Effector memory CD4-positive, alpha-beta T cell (primary cell): ENCODE measurements around the gene CDH13.

ENCODE experiments used
- DNase-seq, 3 donors: peaks; one replicate each; pipeline ENCODE4 v3.0.0-alpha.2; 2020
- H3K27ac ChIP-seq: 2 replicates; pipeline ENCODE4 v1.7.0; 2013; ENCODE audit warnings: mild to moderate bottlenecking, low read length, moderate library complexity; ENCODE audit not compliant: insufficient read depth, poor library complexity, severe bottlenecking
- H3K27me3 ChIP-seq: replicated peaks from 2 replicates; pipeline ENCODE4 v1.7.0; 2013; ENCODE audit warnings: mild to moderate bottlenecking, low read length; ENCODE audit not compliant: insufficient read depth, control insufficient read depth, poor library complexity, severe bottlenecking
- H3K36me3 ChIP-seq: 2 replicates; pipeline ENCODE4 v1.7.0; 2013; ENCODE audit warnings: mild to moderate bottlenecking, low read length, moderate library complexity; ENCODE audit not compliant: control insufficient read depth, insufficient read depth
- H3K4me1 ChIP-seq: 2 replicates; pipeline ENCODE4 v1.7.0; 2013; ENCODE audit warnings: low read length, mild to moderate bottlenecking; ENCODE audit not compliant: control insufficient read depth, insufficient read depth, poor library complexity, severe bottlenecking
- H3K4me3 ChIP-seq: 2 replicates; pipeline ENCODE4 v1.7.0; 2013; ENCODE audit warnings: low read length, low read depth, mild to moderate bottlenecking; ENCODE audit not compliant: insufficient read depth, poor library complexity, severe bottlenecking
- H3K9me3 ChIP-seq: 2 replicates; pipeline ENCODE4 v1.7.0; 2013; ENCODE audit warnings: mild to moderate bottlenecking, low read length, moderate library complexity; ENCODE audit not compliant: control insufficient read depth

The CDH13 gene

DNA sequence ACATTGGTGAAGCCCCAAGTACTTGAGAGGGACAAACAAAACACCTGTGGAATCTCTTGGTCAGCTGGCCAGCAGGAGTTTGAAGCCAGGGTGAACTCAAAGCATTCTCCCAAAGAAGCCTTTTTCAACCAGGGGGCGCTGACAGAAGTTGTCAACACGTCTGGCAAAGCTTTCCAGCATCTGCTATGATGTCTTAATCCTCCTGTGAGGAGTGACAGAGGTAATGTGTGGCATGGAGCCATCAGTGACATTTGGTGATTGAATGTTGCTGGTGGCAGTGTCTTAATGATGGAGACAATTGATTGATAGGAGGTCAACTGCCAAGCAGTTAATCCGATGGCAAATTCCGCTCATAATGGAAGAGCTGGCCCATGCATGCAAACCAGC, 923.4 kb downstream of the CDH13 start:
- Histone ChIP-seq H3K27me3 (no peaks in the 10 kb centered on the region), H3K27ac (no peak overlapping the region), H3K9me3 (no peaks in the 10 kb centered on the region), H3K36me3 (no peaks in the 10 kb centered on the region), H3K4me1 (no peaks in the 10 kb centered on the region), H3K4me3 (no peak overlapping the region)
- no peak for DNase-seq

DNA sequence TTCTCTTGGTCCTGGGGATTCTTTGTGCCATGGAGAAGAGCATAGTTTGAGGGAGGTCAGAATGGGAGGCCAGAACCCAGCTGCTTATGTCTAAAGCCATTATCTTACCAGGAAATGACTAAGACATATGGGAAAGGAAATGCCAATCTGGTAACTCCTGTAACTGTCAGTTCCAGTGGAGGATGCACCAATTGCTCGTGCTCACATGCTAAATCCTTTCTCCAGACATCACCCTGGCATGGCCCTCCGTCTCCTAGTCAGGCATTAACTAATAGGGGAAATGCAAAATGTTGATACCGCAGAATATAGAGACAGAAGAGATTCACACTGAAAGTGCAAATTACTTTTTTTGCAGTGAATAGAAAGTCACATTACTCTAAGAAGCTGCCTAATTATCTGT, 925.5 kb downstream of the CDH13 start:
- H3K36me3 ChIP-seq: no peaks in the 10 kb centered on the region
- no peak for DNase-seq
- no peaks in the 10 kb centered on the region for H3K27me3 ChIP-seq
- H3K4me3 ChIP-seq: no peak overlapping the region
- H3K4me1 ChIP-seq: no peaks in the 10 kb centered on the region
- H3K9me3 ChIP-seq: no peaks in the 10 kb centered on the region
- H3K27ac ChIP-seq: no peak overlapping the region

DNA sequence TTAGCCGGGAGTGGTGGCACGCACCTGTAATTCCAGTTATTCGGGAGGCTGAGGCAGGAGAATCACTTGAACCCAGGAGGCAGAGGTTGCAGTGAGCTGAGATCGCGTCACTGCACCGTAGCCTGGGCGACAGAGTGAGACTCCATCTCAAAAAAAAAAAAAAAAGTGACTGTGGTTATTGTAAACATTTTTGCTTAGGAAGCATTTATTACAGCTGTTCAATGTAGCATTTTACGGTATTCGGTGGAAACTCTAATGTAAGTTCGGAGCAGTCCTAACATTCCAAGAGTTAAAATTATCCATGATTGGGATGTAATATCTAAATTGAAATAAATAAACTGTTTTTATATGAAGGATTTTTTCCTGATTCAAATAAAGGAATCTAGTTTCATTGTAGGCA, 926.2 kb downstream of the CDH13 start:
- no peaks in the 10 kb centered on the region for H3K9me3 ChIP-seq
- H3K4me1 ChIP-seq: no peaks in the 10 kb centered on the region
- H3K36me3 ChIP-seq: no peaks in the 10 kb centered on the region
- H3K27ac ChIP-seq: no peak overlapping the region
- DNase-seq: no peak
- no peak overlapping the region for H3K4me3 ChIP-seq
- H3K27me3 ChIP-seq: no peaks in the 10 kb centered on the region

DNA sequence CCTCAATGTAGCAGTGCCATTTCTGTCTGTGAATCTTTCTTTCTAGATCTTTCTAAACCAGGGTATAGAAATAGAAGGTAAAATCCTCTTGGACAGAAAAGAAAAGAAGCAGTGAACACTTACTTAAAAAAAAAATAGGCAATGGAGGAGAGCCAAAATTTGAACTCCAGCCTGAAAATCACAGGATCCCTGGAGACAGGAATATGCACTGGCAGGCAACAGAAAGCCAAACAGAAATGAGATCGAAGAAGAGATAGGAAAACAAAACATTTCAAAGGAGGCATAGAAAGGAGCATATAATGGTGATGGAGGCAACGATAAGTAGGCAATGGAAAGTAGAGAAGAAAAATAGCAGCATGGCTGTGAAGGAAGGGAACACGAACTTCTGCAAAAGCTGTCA, 927.3 kb downstream of the CDH13 start:
- H3K9me3 ChIP-seq: no peaks in the 10 kb centered on the region
- no peaks in the 10 kb centered on the region for H3K27me3 ChIP-seq
- no peaks in the 10 kb centered on the region for H3K4me1 ChIP-seq
- H3K27ac ChIP-seq: no peak overlapping the region
- DNase-seq: no peak
- no peak overlapping the region for H3K4me3 ChIP-seq
- no peaks in the 10 kb centered on the region for H3K36me3 ChIP-seq

DNA sequence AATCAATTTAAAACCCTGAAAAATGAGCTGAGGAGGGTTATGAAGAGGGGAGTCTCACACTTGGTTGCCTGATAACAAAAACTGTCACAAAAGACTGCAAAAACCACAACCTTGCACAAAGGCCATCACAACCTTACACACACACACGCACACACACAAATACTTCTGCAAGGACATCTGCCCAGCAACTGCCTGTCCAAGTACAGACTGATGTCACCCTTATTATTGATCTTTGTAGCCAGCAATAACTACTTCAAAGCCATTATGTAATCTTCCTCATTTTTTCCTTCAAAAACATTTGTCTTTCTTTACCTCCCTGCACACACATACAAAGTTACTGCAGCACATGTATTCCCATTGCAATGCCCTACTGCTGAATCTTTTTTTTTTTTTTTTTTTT, 927.8 kb downstream of the CDH13 start:
- Histone ChIP-seq H3K36me3 (no peaks in the 10 kb centered on the region), H3K27me3 (no peaks in the 10 kb centered on the region), H3K9me3 (no peaks in the 10 kb centered on the region), H3K27ac (no peak overlapping the region), H3K4me1 (no peaks in the 10 kb centered on the region), H3K4me3 (no peak overlapping the region)
- DNase-seq: no peak

DNA sequence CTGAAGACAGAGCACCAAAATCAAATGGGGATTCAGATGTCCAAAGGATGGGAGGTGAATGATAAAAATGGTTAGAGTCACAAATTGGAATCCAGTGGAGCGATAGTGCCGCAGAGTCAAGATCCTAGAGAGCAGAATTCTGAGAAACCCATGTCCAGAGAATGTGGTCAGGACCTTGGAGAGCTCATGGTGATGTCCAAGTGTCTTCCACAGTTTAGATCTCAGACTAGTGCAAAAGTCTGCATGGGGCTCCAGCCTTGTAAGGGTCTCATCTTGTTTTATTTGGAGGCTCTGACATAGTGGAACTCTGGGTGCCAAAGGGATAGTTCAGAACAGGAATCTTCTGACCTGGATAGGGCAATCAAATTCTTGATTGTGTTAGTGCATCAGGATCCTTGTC, 935.1 kb downstream of the CDH13 start:
- Histone ChIP-seq H3K27ac (no peak overlapping the region), H3K9me3 (no peaks in the 10 kb centered on the region), H3K4me1 (no peaks in the 10 kb centered on the region), H3K27me3 (no peaks in the 10 kb centered on the region), H3K36me3 (no peaks in the 10 kb centered on the region), H3K4me3 (no peak overlapping the region)
- no peak for DNase-seq

DNA sequence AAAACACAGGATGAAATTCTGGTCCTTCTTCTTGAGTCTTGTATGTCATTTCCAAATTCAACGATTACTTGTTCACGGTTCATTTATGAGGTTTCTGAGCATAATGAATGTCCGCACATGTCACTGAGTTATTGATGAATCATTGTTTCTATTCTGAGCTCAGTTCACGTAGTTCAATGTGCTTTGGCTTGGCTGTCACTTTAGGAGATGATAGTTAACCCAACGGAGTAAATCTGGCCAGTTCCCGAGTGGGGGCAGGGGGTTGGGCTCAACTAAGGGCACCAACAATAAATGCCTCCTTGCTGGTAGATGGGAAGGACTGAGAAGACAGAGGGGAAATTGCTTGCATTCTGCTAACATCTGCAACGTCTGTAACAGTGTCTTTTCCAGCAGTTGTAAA, 941.6 kb downstream of the CDH13 start:
- DNase-seq: no peak
- Histone ChIP-seq H3K9me3 (no peaks in the 10 kb centered on the region), H3K4me1 (no peaks in the 10 kb centered on the region), H3K4me3 (no peak overlapping the region), H3K27ac (no peak overlapping the region), H3K27me3 (no peaks in the 10 kb centered on the region), H3K36me3 (no peaks in the 10 kb centered on the region)

DNA sequence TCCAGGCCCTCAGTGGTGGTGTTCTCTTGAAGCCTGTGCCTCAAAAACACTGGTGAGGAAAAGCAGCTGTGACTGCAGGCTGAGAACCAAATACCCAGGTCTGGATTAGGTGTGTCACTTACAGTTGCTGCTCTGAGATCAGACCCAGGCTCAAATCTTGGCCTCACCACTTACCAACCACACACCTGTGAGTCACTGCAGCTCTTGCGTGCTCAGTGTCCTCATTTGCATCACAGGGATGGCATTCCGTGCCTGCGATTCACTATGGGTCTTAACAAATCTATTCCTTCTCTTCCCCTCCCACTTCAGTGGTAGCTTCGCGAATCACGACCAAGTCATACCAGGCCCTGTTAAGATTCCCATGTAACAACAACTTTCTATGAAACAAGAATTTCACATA, 947.6 kb downstream of the CDH13 start:
- no peaks in the 10 kb centered on the region for H3K27me3 ChIP-seq
- no peak overlapping the region for H3K27ac ChIP-seq
- DNase-seq: no peak
- H3K36me3 ChIP-seq: no peaks in the 10 kb centered on the region
- no peaks in the 10 kb centered on the region for H3K4me1 ChIP-seq
- no peak overlapping the region for H3K4me3 ChIP-seq
- no peaks in the 10 kb centered on the region for H3K9me3 ChIP-seq

DNA sequence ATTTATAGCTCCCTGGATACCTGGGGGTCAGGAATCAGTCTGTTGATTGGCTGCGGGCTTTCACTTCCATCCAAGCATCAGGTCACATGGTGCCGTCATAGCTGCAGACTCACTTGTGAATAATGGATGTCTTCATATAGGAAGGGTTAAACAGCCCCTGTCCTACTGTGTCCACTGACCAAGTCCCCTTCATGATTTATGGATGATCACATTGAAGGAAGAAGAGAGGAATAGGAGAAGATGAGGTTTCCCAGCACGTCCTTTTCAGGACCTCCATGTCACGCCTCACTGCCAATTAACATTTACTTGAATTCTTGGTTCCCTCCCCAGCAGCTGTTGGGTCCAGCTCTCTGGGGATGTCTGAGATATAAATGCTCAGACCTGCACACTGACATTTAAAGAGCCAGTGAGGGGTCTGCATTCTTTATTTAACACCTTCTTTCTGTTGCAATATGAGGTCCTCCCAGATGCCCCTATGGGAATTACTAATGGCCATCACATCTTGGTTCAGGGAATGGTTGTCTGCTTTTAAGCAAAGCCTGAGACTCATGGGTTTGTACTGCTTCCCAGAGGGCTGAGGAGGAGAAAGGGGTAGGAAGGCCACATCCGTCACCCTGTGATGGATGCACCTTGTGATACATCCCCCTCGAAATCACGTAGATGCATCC, 950.4 kb downstream of the CDH13 start:
- no peaks in the 10 kb centered on the region for H3K27me3 ChIP-seq
- no peak overlapping the region for H3K27ac ChIP-seq
- no peak for DNase-seq
- H3K4me3 ChIP-seq: no peak overlapping the region
- H3K36me3 ChIP-seq: no peaks in the 10 kb centered on the region
- no peaks in the 10 kb centered on the region for H3K4me1 ChIP-seq
- H3K9me3 ChIP-seq: no peaks in the 10 kb centered on the region

DNA sequence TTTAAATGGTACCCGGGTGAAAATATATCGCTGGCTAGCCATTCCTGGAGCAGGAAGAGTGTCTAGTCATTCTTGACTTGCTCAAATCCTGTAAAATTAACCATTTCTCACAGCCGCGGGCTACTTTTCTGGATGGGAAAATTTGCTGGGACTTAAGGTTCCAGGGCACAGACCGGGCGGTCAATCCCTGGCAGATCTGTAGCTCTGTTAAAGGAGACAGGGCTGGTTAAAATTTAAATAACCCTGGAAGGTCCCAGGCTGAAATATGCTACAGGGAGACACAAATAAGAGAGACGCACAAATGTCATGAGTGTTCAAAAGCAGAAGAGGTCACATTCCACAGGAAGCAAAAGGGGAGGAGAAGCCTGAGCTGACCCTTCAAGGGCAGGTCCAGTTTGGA, 951.4 kb downstream of the CDH13 start:
- Histone ChIP-seq H3K27ac (no peak overlapping the region), H3K9me3 (no peaks in the 10 kb centered on the region), H3K27me3 (no peaks in the 10 kb centered on the region), H3K4me1 (no peaks in the 10 kb centered on the region), H3K4me3 (no peak overlapping the region), H3K36me3 (no peaks in the 10 kb centered on the region)
- DNase-seq: no peak
